Measurements from ENCODE around the gene ZNF25. TPM values are rescaled to one million over a fixed set of nuclear protein-coding genes. Genes with fewer than 3 reads are reported as not detected.
"Not testable (repeated sequence)": the region's sequence is repeated elsewhere in the genome, so short reads cannot be mapped to it uniquely, and the experiment has no call there.

Gene ZNF25
- total RNA-seq, 1 donor from 2014 or later: 2.9 TPM

DNA sequence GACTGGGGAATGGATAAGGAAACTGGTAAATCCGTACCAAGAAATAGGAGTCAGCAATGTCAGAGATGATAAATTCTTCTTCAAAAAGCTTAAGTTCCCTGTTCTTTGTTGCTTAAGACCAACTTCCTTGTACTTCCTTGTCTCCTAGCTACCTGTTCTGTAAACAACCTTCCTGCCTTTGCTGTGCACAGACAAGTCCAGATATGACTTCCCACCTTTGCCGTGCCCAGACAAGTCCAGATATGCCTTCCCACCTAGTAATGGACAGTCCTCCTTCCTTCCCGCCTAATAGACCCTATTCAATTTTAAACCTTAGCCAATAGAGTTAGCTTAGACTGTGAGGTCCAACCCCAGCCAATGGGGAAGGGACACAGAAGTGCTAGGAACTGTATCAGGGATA lies 31.5 kb upstream of the ZNF25 start:
- H3K27ac Mint-ChIP-seq: no peak overlapping the region
- H3K36me3 Mint-ChIP-seq (ENCODE audit: insufficient read depth): peaks cover 5% of the 10 kb centered on the region
- TF ChIP-seq, protein P1, sequence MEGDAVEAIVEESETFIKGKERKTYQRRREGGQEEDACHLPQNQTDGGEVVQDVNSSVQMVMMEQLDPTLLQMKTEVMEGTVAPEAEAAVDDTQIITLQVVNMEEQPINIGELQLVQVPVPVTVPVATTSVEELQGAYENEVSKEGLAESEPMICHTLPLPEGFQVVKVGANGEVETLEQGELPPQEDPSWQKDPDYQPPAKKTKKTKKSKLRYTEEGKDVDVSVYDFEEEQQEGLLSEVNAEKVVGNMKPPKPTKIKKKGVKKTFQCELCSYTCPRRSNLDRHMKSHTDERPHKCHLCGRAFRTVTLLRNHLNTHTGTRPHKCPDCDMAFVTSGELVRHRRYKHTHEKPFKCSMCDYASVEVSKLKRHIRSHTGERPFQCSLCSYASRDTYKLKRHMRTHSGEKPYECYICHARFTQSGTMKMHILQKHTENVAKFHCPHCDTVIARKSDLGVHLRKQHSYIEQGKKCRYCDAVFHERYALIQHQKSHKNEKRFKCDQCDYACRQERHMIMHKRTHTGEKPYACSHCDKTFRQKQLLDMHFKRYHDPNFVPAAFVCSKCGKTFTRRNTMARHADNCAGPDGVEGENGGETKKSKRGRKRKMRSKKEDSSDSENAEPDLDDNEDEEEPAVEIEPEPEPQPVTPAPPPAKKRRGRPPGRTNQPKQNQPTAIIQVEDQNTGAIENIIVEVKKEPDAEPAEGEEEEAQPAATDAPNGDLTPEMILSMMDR (IDR thresholded peaks at IDR 0.05; ENCODE audit: unreplicated experiment): no peak
- no peaks in the 10 kb centered on the region for H3K9me3 Mint-ChIP-seq (ENCODE audit: low read depth)
- H3K27me3 Mint-ChIP-seq: no peaks in the 10 kb centered on the region
- H3K4me1 Mint-ChIP-seq (ENCODE audit: low read depth): peaks cover 14% of the 10 kb centered on the region
- DNase-seq (ENCODE audit: low spot score, unreplicated experiment): no peak
- H3K4me3 Mint-ChIP-seq (ENCODE audit: low read depth): no peak overlapping the region

DNA sequence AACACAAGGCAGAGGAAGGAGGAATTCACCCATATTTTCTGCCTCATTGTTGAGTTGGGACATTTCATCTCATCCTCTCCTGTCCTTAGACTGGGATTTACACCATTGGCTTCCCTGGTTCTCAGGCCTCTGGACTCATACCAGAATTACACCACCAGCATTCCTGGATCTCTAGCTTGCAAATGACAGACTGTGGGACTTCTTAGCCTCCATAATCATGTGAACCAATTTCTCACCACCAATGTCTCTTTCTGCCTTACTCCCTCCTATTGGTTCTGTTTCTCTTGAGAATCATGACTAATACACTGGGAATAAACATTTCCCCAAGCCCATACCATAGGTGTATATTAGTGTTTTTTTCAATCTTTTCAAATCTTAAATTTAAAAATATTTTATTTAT lies 31.1 kb upstream of the ZNF25 start:
- Mint-ChIP-seq H3K9me3 (ENCODE audit: low read depth) (peaks cover 1% of the 10 kb centered on the region), H3K36me3 (ENCODE audit: insufficient read depth) (peaks cover 3% of the 10 kb centered on the region), H3K27ac (no peak overlapping the region), H3K27me3 (no peaks in the 10 kb centered on the region), H3K4me3 (ENCODE audit: low read depth) (no peak overlapping the region), H3K4me1 (ENCODE audit: low read depth) (peaks cover 12% of the 10 kb centered on the region)
- no peak for DNase-seq (ENCODE audit: low spot score, unreplicated experiment)
- TF ChIP-seq, protein P1 (IDR thresholded peaks at IDR 0.05; ENCODE audit: unreplicated experiment): no peak

DNA sequence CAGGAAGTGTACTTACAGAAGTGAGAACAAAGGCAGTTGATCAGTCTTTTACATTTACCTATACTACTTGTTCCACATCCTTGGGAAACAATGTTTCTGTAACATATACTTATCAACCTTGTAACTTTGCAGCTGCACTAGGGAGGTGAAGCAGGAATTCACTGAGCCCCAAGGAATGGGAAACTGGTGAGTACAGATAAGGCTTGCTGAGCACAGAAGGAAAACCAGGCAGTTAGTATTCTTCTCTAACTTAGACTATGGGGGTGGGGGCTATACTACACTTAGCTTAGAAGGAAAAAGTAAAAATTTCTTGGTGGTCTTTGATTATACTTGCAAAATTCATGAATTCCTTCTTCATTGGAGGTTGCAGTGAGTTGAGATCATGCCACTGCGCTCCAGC lies 27.1 kb upstream of the ZNF25 start:
- H3K27ac Mint-ChIP-seq: no peak overlapping the region
- TF ChIP-seq, protein P1 (IDR thresholded peaks at IDR 0.05; ENCODE audit: unreplicated experiment): no peak
- H3K4me3 Mint-ChIP-seq (ENCODE audit: low read depth): no peak overlapping the region
- H3K27me3 Mint-ChIP-seq: no peaks in the 10 kb centered on the region
- no peaks in the 10 kb centered on the region for H3K4me1 Mint-ChIP-seq (ENCODE audit: low read depth)
- H3K36me3 Mint-ChIP-seq (ENCODE audit: insufficient read depth): no peaks in the 10 kb centered on the region
- DNase-seq (ENCODE audit: low spot score, unreplicated experiment): no peak
- peaks cover 3% of the 10 kb centered on the region for H3K9me3 Mint-ChIP-seq (ENCODE audit: low read depth)

DNA sequence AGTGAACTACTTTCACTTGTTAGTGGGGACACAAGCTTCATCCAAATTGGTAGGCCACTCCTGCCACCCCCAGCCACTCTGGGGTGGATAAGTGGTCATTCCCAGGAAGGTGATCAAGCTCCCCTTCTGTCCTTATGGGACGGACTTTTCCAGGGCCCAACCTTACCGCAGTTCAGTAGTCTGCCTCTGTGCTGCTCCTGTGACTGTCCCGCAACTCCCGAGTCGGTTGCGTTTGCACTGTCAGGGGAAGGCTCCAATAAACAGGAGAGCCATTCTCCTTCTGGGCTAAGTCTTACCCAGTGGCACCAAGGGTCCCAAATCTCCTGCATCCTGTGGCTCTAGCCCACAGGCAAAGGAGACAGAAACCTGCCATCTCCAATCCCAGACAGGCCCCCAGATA lies 26.6 kb upstream of the ZNF25 start:
- DNase-seq (ENCODE audit: low spot score, unreplicated experiment): no peak
- Mint-ChIP-seq H3K27me3 (no peaks in the 10 kb centered on the region), H3K9me3 (ENCODE audit: low read depth) (peaks cover 3% of the 10 kb centered on the region), H3K36me3 (ENCODE audit: insufficient read depth) (no peaks in the 10 kb centered on the region), H3K27ac (no peak overlapping the region), H3K4me3 (ENCODE audit: low read depth) (no peak overlapping the region), H3K4me1 (ENCODE audit: low read depth) (no peaks in the 10 kb centered on the region)
- TF ChIP-seq, protein P1 (IDR thresholded peaks at IDR 0.05; ENCODE audit: unreplicated experiment): no peak

DNA sequence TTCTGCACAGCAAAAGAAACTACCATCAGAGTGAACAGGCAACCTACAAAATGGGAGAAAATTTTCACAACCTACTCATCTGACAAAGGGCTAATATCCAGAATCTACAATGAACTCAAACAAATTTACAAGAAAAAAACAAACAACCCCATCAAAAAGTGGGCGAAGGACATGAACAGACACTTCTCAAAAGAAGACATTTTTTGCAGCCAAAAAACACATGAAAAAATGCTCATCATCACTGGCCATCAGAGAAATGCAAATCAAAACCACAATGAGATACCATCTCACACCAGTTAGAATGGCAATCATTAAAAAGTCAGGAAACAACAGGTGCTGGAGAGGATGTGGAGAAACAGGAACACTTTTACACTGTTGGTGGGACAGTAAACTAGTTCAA lies 24.0 kb upstream of the ZNF25 start:
- DNase-seq (ENCODE audit: low spot score, unreplicated experiment); H3K27me3 Mint-ChIP-seq; H3K4me3 Mint-ChIP-seq (ENCODE audit: low read depth); H3K27ac Mint-ChIP-seq; H3K36me3 Mint-ChIP-seq (ENCODE audit: insufficient read depth); H3K9me3 Mint-ChIP-seq (ENCODE audit: low read depth); H3K4me1 Mint-ChIP-seq (ENCODE audit: low read depth): not testable (repeated sequence)

DNA sequence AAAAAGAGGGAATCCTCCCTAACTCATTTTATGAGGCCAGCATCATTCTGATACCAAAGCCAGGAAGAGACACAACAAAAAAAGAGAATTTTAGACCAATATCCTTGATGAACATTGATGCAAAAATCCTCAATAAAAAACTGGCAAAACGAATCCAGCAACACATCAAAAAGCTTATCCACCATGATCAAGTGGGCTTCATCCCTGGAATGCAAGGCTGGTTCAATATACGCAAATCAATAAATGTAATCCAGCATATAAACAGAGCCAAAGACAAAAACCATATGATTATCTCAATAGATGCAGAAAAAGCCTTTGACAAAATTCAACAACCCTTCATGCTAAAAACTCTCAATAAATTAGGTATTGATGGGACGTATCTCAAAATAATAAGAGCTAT lies 22.5 kb upstream of the ZNF25 start:
- H3K36me3 Mint-ChIP-seq (ENCODE audit: insufficient read depth); H3K4me1 Mint-ChIP-seq (ENCODE audit: low read depth); DNase-seq (ENCODE audit: low spot score, unreplicated experiment); H3K9me3 Mint-ChIP-seq (ENCODE audit: low read depth); H3K4me3 Mint-ChIP-seq (ENCODE audit: low read depth); H3K27ac Mint-ChIP-seq; H3K27me3 Mint-ChIP-seq: not testable (repeated sequence)
